HepG2 (cell line): Measurements from ENCODE around the gene DOK1. TPM values are rescaled to one million over a fixed set of nuclear protein-coding genes. Genes with fewer than 3 reads are reported as not detected.
A peak's percentile ranks its signal among the peaks of the same experiment; 100 is the strongest.

ENCODE experiments used
- GFI1 ChIP-seq: sonication (generic); formaldehyde crosslinking; IDR thresholded peaks from 2 replicates; pipeline ENCODE4 v1.5.0; 2020; ENCODE audit warnings: missing genetic modification reagents, mild to moderate bottlenecking, borderline replicate concordance
- HDAC1 ChIP-seq: sonication (generic); formaldehyde crosslinking; IDR thresholded peaks from 2 replicates; pipeline ENCODE4 v1.5.1; 2020; ENCODE audit warnings: mild to moderate bottlenecking, missing genetic modification reagents
- MTA1 ChIP-seq: sonication (generic); formaldehyde crosslinking; IDR thresholded peaks from 2 replicates; pipeline ENCODE4 v1.4.0; 2020; ENCODE audit warnings: missing genetic modification reagents, mild to moderate bottlenecking, borderline replicate concordance
- TCF12 ChIP-seq, 2 experiments: fragments of 450-650 bp in 1 of 2; sonication (generic) in 1 of 2; formaldehyde crosslinking in 1 of 2; IDR thresholded peaks; 2 replicates each; pipeline versions ENCODE4 v1.6.1 to v1.8.0; 2017 to 2022; ENCODE audit warnings: antibody characterized with exemption in 1 of 2, mild to moderate bottlenecking in 1 of 2, missing genetic modification reagents in 1 of 2, moderate library complexity in 1 of 2
- THYN1 ChIP-seq: sonication (generic); formaldehyde crosslinking; IDR thresholded peaks from 2 replicates; pipeline ENCODE4 v1.8.1; 2023; ENCODE audit warnings: low read depth, mild to moderate bottlenecking, moderate library complexity, missing genetic modification reagents, borderline replicate concordance
- XRCC5 ChIP-seq: fragments of 200-400 bp; formaldehyde crosslinking; optimal IDR thresholded peaks from 2 replicates; pipeline ENCODE3; 2017; ENCODE audit warnings: mild to moderate bottlenecking, low read length
- polyA plus RNA-seq, 8 experiments: library from polyadenylated mRNA; depleted of rRNA in 3 of 8; stranded (reverse) in 7 of 8; unstranded in 1 of 8; fragments of >200 nt; fragmentation: Illumina TruSeq in 4 of 8; extraction: Trizol in 4 of 8; gene quantifications; 2 replicates each; pipeline versions ENCODE4 v1.2.1 to v1.2.3, GENCODE V29; 2011 to 2016; ENCODE audit warnings: low read depth in 4 of 8, missing spikeins in 1 of 8, mixed read lengths in 1 of 8; ENCODE audit not compliant: insufficient read depth in 1 of 8
- total RNA-seq, 5 experiments: library from RNA; depleted of rRNA; stranded (reverse); fragments of >200 nt; fragmentation: Illumina TruSeq; extraction: Trizol; gene quantifications; 2 replicates each; pipeline ENCODE4 v1.2.3, GENCODE V29; 2016; ENCODE audit warnings: low read depth in 1 of 5
- TF ChIP-seq, protein P1 (sequence below): sonication (generic); formaldehyde crosslinking; IDR thresholded peaks from 2 replicates; pipeline ENCODE4 v1.4.0; 2020; ENCODE audit warnings: missing genetic modification reagents
- TF ChIP-seq, protein P2 (sequence below): sonication (generic); formaldehyde crosslinking; IDR thresholded peaks from 2 replicates; pipeline ENCODE4 v1.4.0; 2020; ENCODE audit warnings: mild to moderate bottlenecking, missing genetic modification reagents

Gene DOK1
- total and polyA plus RNA-seq, 2 of the 13 experiments (the other 11 are each of a cell fraction or from before 2014, with no cell fraction given) = 0.53 to 0.74 TPM

DNA sequence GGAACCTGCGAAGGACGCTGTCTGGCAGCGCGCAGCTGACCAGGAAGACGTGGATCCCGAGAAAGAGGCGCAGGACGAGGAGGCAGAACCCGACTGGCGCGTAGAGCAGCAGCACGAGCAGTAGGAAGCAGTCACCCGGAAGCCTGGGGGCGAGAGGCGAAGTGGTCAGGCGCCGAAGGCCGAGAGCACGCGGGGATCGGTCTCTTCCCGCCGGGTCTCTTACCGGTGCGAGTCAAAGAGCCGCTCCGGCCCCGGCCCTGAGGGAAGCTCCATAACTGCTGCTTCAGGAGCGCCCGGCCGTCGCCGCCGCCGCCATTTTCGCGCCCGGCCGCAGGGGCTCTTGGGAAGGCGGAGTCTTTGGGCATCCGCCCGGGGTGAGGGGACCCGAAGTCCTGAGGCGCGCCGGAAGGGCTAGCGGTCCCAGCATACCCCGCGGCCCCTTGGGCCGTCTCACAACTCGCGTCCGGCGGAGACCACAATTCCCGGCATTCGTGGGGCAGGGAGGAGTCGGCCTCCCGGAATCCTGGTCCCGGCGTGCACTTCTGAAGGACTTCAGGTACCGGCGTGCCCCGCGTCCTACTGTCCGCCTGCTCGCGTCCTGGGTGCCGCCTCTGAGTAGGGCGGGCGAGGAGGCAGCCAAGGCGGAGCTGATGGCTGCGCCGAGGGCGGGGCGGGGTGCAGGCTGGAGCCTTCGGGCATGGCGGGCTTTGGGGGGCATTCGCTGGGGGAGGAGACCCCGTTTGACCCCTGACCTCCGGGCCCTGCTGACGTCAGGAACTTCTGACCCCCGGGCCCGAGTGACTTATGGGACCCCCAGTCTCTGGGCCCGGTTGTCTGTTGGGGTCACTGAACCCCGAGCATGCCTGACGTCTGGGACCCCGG, 24.9 kb upstream of the DOK1 start, which contains the start of the genes AUP1 and HTRA2 (continued):
- TF ChIP-seq, protein P1, sequence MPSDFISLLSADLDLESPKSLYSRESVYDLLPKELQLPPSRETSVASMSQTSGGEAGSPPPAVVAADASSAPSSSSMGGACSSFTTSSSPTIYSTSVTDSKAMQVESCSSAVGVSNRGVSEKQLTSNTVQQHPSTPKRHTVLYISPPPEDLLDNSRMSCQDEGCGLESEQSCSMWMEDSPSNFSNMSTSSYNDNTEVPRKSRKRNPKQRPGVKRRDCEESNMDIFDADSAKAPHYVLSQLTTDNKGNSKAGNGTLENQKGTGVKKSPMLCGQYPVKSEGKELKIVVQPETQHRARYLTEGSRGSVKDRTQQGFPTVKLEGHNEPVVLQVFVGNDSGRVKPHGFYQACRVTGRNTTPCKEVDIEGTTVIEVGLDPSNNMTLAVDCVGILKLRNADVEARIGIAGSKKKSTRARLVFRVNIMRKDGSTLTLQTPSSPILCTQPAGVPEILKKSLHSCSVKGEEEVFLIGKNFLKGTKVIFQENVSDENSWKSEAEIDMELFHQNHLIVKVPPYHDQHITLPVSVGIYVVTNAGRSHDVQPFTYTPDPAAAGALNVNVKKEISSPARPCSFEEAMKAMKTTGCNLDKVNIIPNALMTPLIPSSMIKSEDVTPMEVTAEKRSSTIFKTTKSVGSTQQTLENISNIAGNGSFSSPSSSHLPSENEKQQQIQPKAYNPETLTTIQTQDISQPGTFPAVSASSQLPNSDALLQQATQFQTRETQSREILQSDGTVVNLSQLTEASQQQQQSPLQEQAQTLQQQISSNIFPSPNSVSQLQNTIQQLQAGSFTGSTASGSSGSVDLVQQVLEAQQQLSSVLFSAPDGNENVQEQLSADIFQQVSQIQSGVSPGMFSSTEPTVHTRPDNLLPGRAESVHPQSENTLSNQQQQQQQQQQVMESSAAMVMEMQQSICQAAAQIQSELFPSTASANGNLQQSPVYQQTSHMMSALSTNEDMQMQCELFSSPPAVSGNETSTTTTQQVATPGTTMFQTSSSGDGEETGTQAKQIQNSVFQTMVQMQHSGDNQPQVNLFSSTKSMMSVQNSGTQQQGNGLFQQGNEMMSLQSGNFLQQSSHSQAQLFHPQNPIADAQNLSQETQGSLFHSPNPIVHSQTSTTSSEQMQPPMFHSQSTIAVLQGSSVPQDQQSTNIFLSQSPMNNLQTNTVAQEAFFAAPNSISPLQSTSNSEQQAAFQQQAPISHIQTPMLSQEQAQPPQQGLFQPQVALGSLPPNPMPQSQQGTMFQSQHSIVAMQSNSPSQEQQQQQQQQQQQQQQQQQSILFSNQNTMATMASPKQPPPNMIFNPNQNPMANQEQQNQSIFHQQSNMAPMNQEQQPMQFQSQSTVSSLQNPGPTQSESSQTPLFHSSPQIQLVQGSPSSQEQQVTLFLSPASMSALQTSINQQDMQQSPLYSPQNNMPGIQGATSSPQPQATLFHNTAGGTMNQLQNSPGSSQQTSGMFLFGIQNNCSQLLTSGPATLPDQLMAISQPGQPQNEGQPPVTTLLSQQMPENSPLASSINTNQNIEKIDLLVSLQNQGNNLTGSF (CRISPR knock-in tag) = no peak
- TF ChIP-seq MTA1 (0 out of 2 replicates have a peak, but pooled peaks have one; percentile 41), TCF12 (IDR thresholded peaks at IDR 0.05) (no peak), TCF12 (CRISPR knock-in tag; IDR thresholded peaks at IDR 0.05) (peak; percentile 82; the same call in 1 of the 2 replicates), XRCC5 (peak; percentile 84), THYN1 (CRISPR knock-in tag) (no peak), HDAC1 (CRISPR knock-in tag) (peak; percentile 93), GFI1 (CRISPR knock-in tag) (no peak; the same call in none of the 2 replicates)
- TF ChIP-seq, protein P2, sequence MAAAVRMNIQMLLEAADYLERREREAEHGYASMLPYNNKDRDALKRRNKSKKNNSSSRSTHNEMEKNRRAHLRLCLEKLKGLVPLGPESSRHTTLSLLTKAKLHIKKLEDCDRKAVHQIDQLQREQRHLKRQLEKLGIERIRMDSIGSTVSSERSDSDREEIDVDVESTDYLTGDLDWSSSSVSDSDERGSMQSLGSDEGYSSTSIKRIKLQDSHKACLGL = peak; percentile 96
